Endothelial cell of hepatic sinusoid (primary cell): Measurements from ENCODE around the gene STRBP.
"Not testable (repeated sequence)": the region's sequence is repeated elsewhere in the genome, so short reads cannot be mapped to it uniquely, and the experiment has no call there.

Experiments used
- in situ Hi-C: cut with HindIII; loops from 2 replicates; pipeline ENCODE4 v1.10.0; 2017; ENCODE audit warnings: low sequenced_read_pairs

The STRBP gene

GRCh38 chr9:123283455-123283854 is 15.1 kb upstream of the STRBP start:
- in situ Hi-C loops: no loop called here

GRCh38 chr9:123283048-123283408 is 14.6 kb upstream of the STRBP start:
- in situ Hi-C loops: no loop called here

- in situ Hi-C loops: no loop called here
Measured at GRCh38 chr9:123282362-123283047, 14.1 kb upstream of the STRBP start.

- in situ Hi-C loops: no loop called here
Measured at GRCh38 chr9:123281659-123282350, 13.4 kb upstream of the STRBP start.

- in situ Hi-C loops: not testable (repeated sequence)
Measured at GRCh38 chr9:123278879-123279493, 10.6 kb upstream of the STRBP start.

- in situ Hi-C loops: no loop called here
Measured at GRCh38 chr9:123278361-123278760, 10.0 kb upstream of the STRBP start.

GRCh38 chr9:123276551-123276950 is 8.2 kb upstream of the STRBP start:
- in situ Hi-C loops: no loop called here

- in situ Hi-C loops: not testable (repeated sequence)
Measured at GRCh38 chr9:123271133-123271532, 2.7 kb upstream of the STRBP start.

- in situ Hi-C loops: no loop called here
Measured at GRCh38 chr9:123269281-123269680, 895 bp upstream of the STRBP start.

GRCh38 chr9:123268199-123268464 is 254 bp downstream of the STRBP start:
- in situ Hi-C loops: no loop called here

GRCh38 chr9:123267481-123268198 is 746 bp downstream of the STRBP start:
- in situ Hi-C loops: no loop called here

GRCh38 chr9:123266655-123267399 is 1.6 kb downstream of the STRBP start:
- in situ Hi-C loops: no loop called here

GRCh38 chr9:123265833-123266232 is 2.6 kb downstream of the STRBP start:
- in situ Hi-C loops: no loop called here

GRCh38 chr9:123263227-123263626 is 5.2 kb downstream of the STRBP start:
- in situ Hi-C loops: no loop called here

GRCh38 chr9:123262338-123262737 is 6.0 kb downstream of the STRBP start:
- in situ Hi-C loops: no loop called here

GRCh38 chr9:123261006-123261677 is 7.2 kb downstream of the STRBP start:
- in situ Hi-C loops: no loop called here

- in situ Hi-C loops: no loop called here
Measured at GRCh38 chr9:123260340-123260739, 8.0 kb downstream of the STRBP start.

GRCh38 chr9:123257276-123257675 is 11.1 kb downstream of the STRBP start:
- in situ Hi-C loops: no loop called here

GRCh38 chr9:123255718-123256117 is 12.7 kb downstream of the STRBP start:
- in situ Hi-C loops: no loop called here

- in situ Hi-C loops: no loop called here
Measured at GRCh38 chr9:123253204-123253603, 15.2 kb downstream of the STRBP start.

- in situ Hi-C loops: no loop called here
Measured at GRCh38 chr9:123251741-123252140, 16.6 kb downstream of the STRBP start.
